ENCODE data around the gene ADK. TPM values are rescaled to one million over a fixed set of nuclear protein-coding genes. Genes with fewer than 3 reads are reported as not detected.

The ADK gene
- total and polyA plus RNA-seq, 2 experiments from 2014 or later: 46.7 to 53.7 TPM

- Histone ChIP-seq H4K20me1 (ENCODE audit: insufficient read depth, poor library complexity, severe bottlenecking) (no peaks in the 10 kb centered on the region), H3K27me3 (no peaks in the 10 kb centered on the region), H3K4me1 (ENCODE audit: insufficient read depth) (peaks cover 14% of the 10 kb centered on the region), H3K9me2 (replicated peaks; ENCODE audit: insufficient read depth) (no peaks in the 10 kb centered on the region), H3K36me3 (replicated peaks; ENCODE audit: insufficient read depth, low read depth) (no peaks in the 10 kb centered on the region), H3K9me3 (ENCODE audit: low read depth) (no peaks in the 10 kb centered on the region), H3K27ac (peak overlapping the region; percentile 98), H3K79me2 (peaks cover 32% of the 10 kb centered on the region), H2AFZ (peak overlapping the region; percentile 54), H3K4me3 (peak overlapping the region; percentile 58), H3K4me2 (peak overlapping the region; percentile 85)
- WGBS (ENCODE audit: low lambda C conversion rate, missing lambda C conversion rate): 26% methylated on average over 10 of the region's 10 CpGs
- TF ChIP-seq EZH2 (IDR thresholded peaks at IDR 0.05; ENCODE audit: borderline replicate concordance): no peak
- TF ChIP-seq EZH2phosphoT487 (IDR thresholded peaks at IDR 0.05; ENCODE audit: low read depth, severe bottlenecking, unreplicated experiment): no peak
- TF ChIP-seq CTCF (IDR thresholded peaks at IDR 0.05; ENCODE audit: poor library complexity): no peak
- DNase-seq (ENCODE audit: low spot score): peak; percentile 46
Measured at GRCh38 chr10:74175510-74176379, 24.7 kb downstream of the ADK start.

GRCh38 chr10:74176380-74177139 is 25.5 kb downstream of the ADK start:
- Histone ChIP-seq H3K27me3 (no peaks in the 10 kb centered on the region), H3K9me2 (replicated peaks; ENCODE audit: insufficient read depth) (no peaks in the 10 kb centered on the region), H3K9me3 (ENCODE audit: low read depth) (no peaks in the 10 kb centered on the region), H3K27ac (peak overlapping the region; percentile 98), H2AFZ (peak overlapping the region; percentile 54), H3K79me2 (peaks cover 38% of the 10 kb centered on the region), H3K4me2 (peak overlapping the region; percentile 85), H3K36me3 (replicated peaks; ENCODE audit: insufficient read depth, low read depth) (no peaks in the 10 kb centered on the region), H3K4me1 (ENCODE audit: insufficient read depth) (peaks cover 14% of the 10 kb centered on the region), H3K4me3 (peak overlapping the region; percentile 58), H4K20me1 (ENCODE audit: insufficient read depth, poor library complexity, severe bottlenecking) (no peaks in the 10 kb centered on the region)
- TF ChIP-seq CTCF (IDR thresholded peaks at IDR 0.05; ENCODE audit: poor library complexity): no peak
- no peak for TF ChIP-seq EZH2 (IDR thresholded peaks at IDR 0.05; ENCODE audit: borderline replicate concordance)
- no peak for TF ChIP-seq EZH2phosphoT487 (IDR thresholded peaks at IDR 0.05; ENCODE audit: low read depth, severe bottlenecking, unreplicated experiment)
- DNase-seq (ENCODE audit: low spot score): peak; percentile 94
- WGBS (ENCODE audit: low lambda C conversion rate, missing lambda C conversion rate): 1% methylated on average over 70 of the region's 72 CpGs

GRCh38 chr10:74177140-74177677 is 26.2 kb downstream of the ADK start:
- no peaks in the 10 kb centered on the region for H4K20me1 ChIP-seq (ENCODE audit: insufficient read depth, poor library complexity, severe bottlenecking)
- H3K36me3 ChIP-seq (replicated peaks; ENCODE audit: insufficient read depth, low read depth): no peaks in the 10 kb centered on the region
- DNase-seq (ENCODE audit: low spot score): peak; percentile 78
- H2AFZ ChIP-seq: peak overlapping the region; percentile 54
- peaks cover 14% of the 10 kb centered on the region for H3K4me1 ChIP-seq (ENCODE audit: insufficient read depth)
- H3K27me3 ChIP-seq: no peaks in the 10 kb centered on the region
- no peaks in the 10 kb centered on the region for H3K9me2 ChIP-seq (replicated peaks; ENCODE audit: insufficient read depth)
- H3K79me2 ChIP-seq: peaks cover 44% of the 10 kb centered on the region
- TF ChIP-seq CTCF (IDR thresholded peaks at IDR 0.05; ENCODE audit: poor library complexity) (no peak), EZH2phosphoT487 (IDR thresholded peaks at IDR 0.05; ENCODE audit: low read depth, severe bottlenecking, unreplicated experiment) (no peak), EZH2 (IDR thresholded peaks at IDR 0.05; ENCODE audit: borderline replicate concordance) (no peak)
- 13% methylated on average over 13 of the region's 13 CpGs for WGBS (ENCODE audit: low lambda C conversion rate, missing lambda C conversion rate)
- H3K9me3 ChIP-seq (ENCODE audit: low read depth): no peaks in the 10 kb centered on the region
- H3K27ac ChIP-seq: peak overlapping the region; percentile 98
- H3K4me3 ChIP-seq: peak overlapping the region; percentile 58
- peak overlapping the region; percentile 85 for H3K4me2 ChIP-seq
